Panc1 (cell line): Measurements from ENCODE around the gene PSMB8. TPM values are rescaled to one million over a fixed set of nuclear protein-coding genes. Genes with fewer than 3 reads are reported as not detected.
A peak's percentile ranks its signal among the peaks of the same experiment; 100 is the strongest.

Experiments used
- ATAC-seq: fragments of 200-7000 bp; cut with Tn5 transposase; 2 replicates; pipeline ENCODE4 v1.9.1; 2020; ENCODE audit warnings: mild to moderate bottlenecking, moderate library complexity
- BruUV-seq: library from RNA; stranded (reverse); fragments of 400-500 nt; replicated peaks from 2 replicates; lab custom pipeline; 2021; lab: Mats Ljungman, UMichigan
- CTCF ChIA-PET: fragments of 300-600 bp; sonication (Branson Sonifier 250); formaldehyde crosslinking; loops from one replicate; lab custom pipeline; 2022; ENCODE audit warnings: antibody characterized with exemption; lab: Charles Lee
- POLR2A ChIA-PET: fragments of 300-600 bp; sonication (Branson Sonifier 250); formaldehyde crosslinking; loops from one replicate; lab custom pipeline; 2022; ENCODE audit warnings: antibody characterized with exemption; lab: Charles Lee
- DNase-seq: peaks from one replicate; pipeline ENCODE4 v3.0.0-alpha.2; 2010; ENCODE audit warnings: low read depth, low spot score
- H3K27ac ChIP-seq: 2 replicates; pipeline ENCODE4 v1.5.1; 2011; ENCODE audit warnings: mild to moderate bottlenecking, low read length, inconsistent platforms
- H3K27me3 ChIP-seq: fragments of 200-500 bp; sonication (Bioruptor generic); 2 replicates; pipeline ENCODE4 v1.6.0; 2014; ENCODE audit warnings: low read length, inconsistent platforms; ENCODE audit not compliant: control insufficient read depth, insufficient read depth
- H3K36me3 ChIP-seq: fragments of 200-500 bp; sonication (Bioruptor generic); 2 replicates; pipeline ENCODE4 v1.5.1; 2014; ENCODE audit warnings: inconsistent platforms, mild to moderate bottlenecking, low read length, moderate library complexity; ENCODE audit not compliant: control insufficient read depth, insufficient read depth
- H3K4me1 ChIP-seq: 2 replicates; pipeline ENCODE4 v1.5.1; 2011; ENCODE audit warnings: inconsistent platforms, mild to moderate bottlenecking, low read length, moderate library complexity; ENCODE audit not compliant: control insufficient read depth, insufficient read depth
- H3K4me3 ChIP-seq, 2 experiments: 2 replicates each; pipeline ENCODE4 v1.5.1; 2011 to 2012; ENCODE audit warnings: low read depth in 2 of 2, low read length in 2 of 2, mild to moderate bottlenecking in 2 of 2, inconsistent platforms in 1 of 2, moderate library complexity in 1 of 2
- H3K9me3 ChIP-seq: fragments of 200-500 bp; sonication (Bioruptor generic); 2 replicates; pipeline ENCODE4 v1.5.1; 2014; ENCODE audit warnings: low read depth, mild to moderate bottlenecking, inconsistent platforms, low read length, moderate library complexity; ENCODE audit not compliant: control insufficient read depth, insufficient read depth
- CTCF ChIP-seq: fragments of 450-650 bp; IDR thresholded peaks from 2 replicates; pipeline ENCODE4 v1.5.1; 2017; ENCODE audit warnings: mild to moderate bottlenecking
- POLR2AphosphoS5 ChIP-seq: IDR thresholded peaks from 2 replicates; pipeline ENCODE4 v1.6.1; 2012; ENCODE audit warnings: mild to moderate bottlenecking, low read depth, low read length, moderate library complexity
- SIN3A ChIP-seq: IDR thresholded peaks from 2 replicates; pipeline ENCODE4 v1.6.1; 2012; ENCODE audit warnings: low read depth, mild to moderate bottlenecking, low read length, moderate library complexity, borderline replicate concordance; ENCODE audit not compliant: insufficient read depth
- TCF7L2 ChIP-seq: IDR thresholded peaks from 2 replicates; pipeline ENCODE4 v1.6.1; 2011; ENCODE audit warnings: mild to moderate bottlenecking, low read depth, low read length, inconsistent platforms
- in situ Hi-C: cut with HindIII; loops from 2 replicates; pipeline ENCODE4 v1.10.0; 2016; ENCODE audit warnings: low sequenced_read_pairs, low pct_unique_long_range_greater_than_20kb
- intact Hi-C: fragments of 100-400 bp; cut with micrococcal nuclease; formaldehyde crosslinking; loops from one replicate; pipeline ENCODE4 v1.10.0; 2022; ENCODE audit not compliant: unreplicated experiment
- total RNA-seq: library from RNA; stranded (reverse); gene quantifications from one replicate; pipeline ENCODE4 v1.2.1, GENCODE V29; 2021; ENCODE audit not compliant: unreplicated experiment
- TF ChIP-seq, protein P1 (sequence below), 2 experiments: IDR thresholded peaks; 2 replicates each; pipeline ENCODE4 v1.6.1; 2011 to 2012; ENCODE audit warnings: low read depth in 2 of 2, control low read depth in 1 of 2, low read length in 1 of 2, mild to moderate bottlenecking in 1 of 2, moderate library complexity in 1 of 2; ENCODE audit not compliant: insufficient read depth in 1 of 2

The PSMB8 gene
- total RNA-seq, 1 experiment from 2014 or later: 43.8 TPM

- no peak for DNase-seq
- ChIA-PET CTCF (interaction anchor here (0.9 to 1.0 kb wide), 2 partner anchors 11 to 19 kb away, joined by 5 to 12 read pairs; partner anchors contain the start of gene TAP2), POLR2A (interaction anchor here (1.0 kb wide), 1 partner anchor 85 kb away, joined by 3 read pairs; no protein-coding TSS in a partner anchor)
- Histone ChIP-seq H3K9me3 (no peaks in the 10 kb centered on the region), H3K4me1 (peaks cover 21% of the 10 kb centered on the region), H3K27ac (no peak overlapping the region), H3K4me3 (no peak overlapping the region), H3K27me3 (no peaks in the 10 kb centered on the region), H3K36me3 (peaks cover 3% of the 10 kb centered on the region; the same call in 1 of the 2 replicates)
- no TSS peak for BruUV-seq
- no peak for ATAC-seq
- TF ChIP-seq SIN3A (no peak), CTCF (no peak), TCF7L2 (no peak), POLR2AphosphoS5 (no peak)
- TF ChIP-seq, protein P1, sequence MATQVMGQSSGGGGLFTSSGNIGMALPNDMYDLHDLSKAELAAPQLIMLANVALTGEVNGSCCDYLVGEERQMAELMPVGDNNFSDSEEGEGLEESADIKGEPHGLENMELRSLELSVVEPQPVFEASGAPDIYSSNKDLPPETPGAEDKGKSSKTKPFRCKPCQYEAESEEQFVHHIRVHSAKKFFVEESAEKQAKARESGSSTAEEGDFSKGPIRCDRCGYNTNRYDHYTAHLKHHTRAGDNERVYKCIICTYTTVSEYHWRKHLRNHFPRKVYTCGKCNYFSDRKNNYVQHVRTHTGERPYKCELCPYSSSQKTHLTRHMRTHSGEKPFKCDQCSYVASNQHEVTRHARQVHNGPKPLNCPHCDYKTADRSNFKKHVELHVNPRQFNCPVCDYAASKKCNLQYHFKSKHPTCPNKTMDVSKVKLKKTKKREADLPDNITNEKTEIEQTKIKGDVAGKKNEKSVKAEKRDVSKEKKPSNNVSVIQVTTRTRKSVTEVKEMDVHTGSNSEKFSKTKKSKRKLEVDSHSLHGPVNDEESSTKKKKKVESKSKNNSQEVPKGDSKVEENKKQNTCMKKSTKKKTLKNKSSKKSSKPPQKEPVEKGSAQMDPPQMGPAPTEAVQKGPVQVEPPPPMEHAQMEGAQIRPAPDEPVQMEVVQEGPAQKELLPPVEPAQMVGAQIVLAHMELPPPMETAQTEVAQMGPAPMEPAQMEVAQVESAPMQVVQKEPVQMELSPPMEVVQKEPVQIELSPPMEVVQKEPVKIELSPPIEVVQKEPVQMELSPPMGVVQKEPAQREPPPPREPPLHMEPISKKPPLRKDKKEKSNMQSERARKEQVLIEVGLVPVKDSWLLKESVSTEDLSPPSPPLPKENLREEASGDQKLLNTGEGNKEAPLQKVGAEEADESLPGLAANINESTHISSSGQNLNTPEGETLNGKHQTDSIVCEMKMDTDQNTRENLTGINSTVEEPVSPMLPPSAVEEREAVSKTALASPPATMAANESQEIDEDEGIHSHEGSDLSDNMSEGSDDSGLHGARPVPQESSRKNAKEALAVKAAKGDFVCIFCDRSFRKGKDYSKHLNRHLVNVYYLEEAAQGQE (IDR thresholded peaks at IDR 0.05; ENCODE audit: insufficient read depth in 1 of 2, low read depth in 2 of 2, low read length in 1 of 2): no peak
- intact Hi-C loops (no loop called here), in situ Hi-C loops (no loop called here)
Observed at GRCh38 chr6:32857156-32857891, 13.5 kb upstream of the PSMB8 start.

DNA sequence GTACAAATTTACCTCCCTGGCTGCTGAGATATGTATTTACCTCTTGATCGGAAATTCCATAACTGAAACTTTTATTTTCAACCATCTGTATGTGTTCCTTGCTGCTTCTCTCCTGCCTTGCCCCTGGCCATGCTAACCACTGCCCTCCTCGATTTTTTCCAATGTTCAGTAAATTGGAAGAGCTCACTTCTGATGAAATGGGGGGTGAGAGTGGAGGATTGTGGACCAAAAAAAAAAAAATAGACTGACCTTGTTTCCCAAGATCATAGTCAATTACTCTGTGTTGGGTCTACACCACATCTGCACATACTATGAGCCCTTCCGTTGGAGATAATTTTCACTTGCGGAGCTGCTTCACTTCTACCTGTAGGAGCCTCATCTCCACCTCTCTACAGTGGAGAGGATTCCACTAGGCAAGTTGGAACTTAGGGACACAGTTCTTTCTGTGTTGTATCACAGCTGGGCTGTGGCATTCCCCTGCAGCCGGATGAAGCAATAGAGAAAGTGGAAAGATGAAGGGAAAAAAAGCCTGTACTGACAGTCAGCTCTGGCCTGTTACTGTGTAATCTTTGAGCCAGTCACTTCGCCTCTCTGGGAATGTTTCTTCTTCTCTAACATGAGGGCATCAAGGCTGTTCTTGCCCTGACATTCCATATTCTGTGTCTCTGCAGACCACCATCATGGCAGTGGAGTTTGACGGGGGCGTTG is 11.8 kb upstream of the PSMB8 start:
- intact Hi-C loops (no loop called here), in situ Hi-C loops (no loop called here)
- ChIA-PET POLR2A (interaction anchor here (0.6 kb wide), 1 partner anchor 85 kb away, joined by 7 read pairs; the partner anchor contains the start of gene HLA-DMB), CTCF (interaction anchor here (0.6 to 3.9 kb wide), 3 partner anchors 13 to 601 kb away, joined by 5 to 47 read pairs (median 11); partner anchors contain the start of gene TAP2)
- BruUV-seq: no TSS peak
- TF ChIP-seq, protein P1 (IDR thresholded peaks at IDR 0.05; ENCODE audit: insufficient read depth in 1 of 2, low read depth in 2 of 2, low read length in 1 of 2): no peak
- TF ChIP-seq CTCF (no peak), POLR2AphosphoS5 (no peak), TCF7L2 (no peak), SIN3A (no peak)
- Histone ChIP-seq H3K27me3 (no peaks in the 10 kb centered on the region), H3K4me3 (no peak overlapping the region), H3K36me3 (peaks cover 6% of the 10 kb centered on the region; the same call in 1 of the 2 replicates), H3K27ac (peak overlapping the region; percentile 92; the same call in 1 of the 2 replicates), H3K4me1 (peaks cover 12% of the 10 kb centered on the region), H3K9me3 (no peaks in the 10 kb centered on the region)
- ATAC-seq: no peak
- no peak for DNase-seq
